LNCaP clone FGC (cell line): ENCODE results near the gene CDKN2D.

Source experiments
- DNase-seq: peaks from one replicate; pipeline ENCODE4 v3.0.0-alpha.2; 2011; ENCODE audit warnings: low read depth
- H3K4me3 ChIP-seq: 2 replicates; pipeline ENCODE4 v1.5.1; 2011; ENCODE audit warnings: mild to moderate bottlenecking, low read depth, low read length, control low read depth
- CTCF ChIP-seq: IDR thresholded peaks from 2 replicates; pipeline ENCODE4 v1.5.1; 2012; ENCODE audit warnings: mild to moderate bottlenecking; ENCODE audit not compliant: control insufficient read depth, insufficient read depth; ENCODE audit errors: extremely low read depth

CDKN2D gene

GRCh38 chr19:10557603-10558197, 11.1 kb downstream of the CDKN2D start:
- H3K4me3 ChIP-seq, result no peak overlapping the region
- DNase-seq, result no peak
- no peak for TF ChIP-seq CTCF

GRCh38 chr19:10555610-10555973, 13.2 kb downstream of the CDKN2D start:
- no peak for DNase-seq
- no peak overlapping the region for H3K4me3 ChIP-seq
- TF ChIP-seq CTCF, result no peak

GRCh38 chr19:10554760-10555609, 13.8 kb downstream of the CDKN2D start:
- no peak for DNase-seq
- no peak for TF ChIP-seq CTCF
- H3K4me3 ChIP-seq, result no peak overlapping the region

- DNase-seq, result no peak
- TF ChIP-seq CTCF, result no peak
- no peak overlapping the region for H3K4me3 ChIP-seq
Measured at GRCh38 chr19:10553943-10554381, 14.8 kb downstream of the CDKN2D start.

GRCh38 chr19:10553087-10553667, 15.6 kb downstream of the CDKN2D start:
- no peak overlapping the region for H3K4me3 ChIP-seq
- no peak for DNase-seq

GRCh38 chr19:10552510-10553053, 16.2 kb downstream of the CDKN2D start:
- TF ChIP-seq CTCF, result no peak
- DNase-seq, result no peak
- no peak overlapping the region for H3K4me3 ChIP-seq

More at GRCh38 chr19:10553087-10553667, 15.6 kb downstream of the CDKN2D start:
- TF ChIP-seq CTCF, result no peak
